AG09309 (cell line): ENCODE data around the gene PIK3C2G.
"Not testable (repeated sequence)": the region's sequence is repeated elsewhere in the genome, so short reads cannot be mapped to it uniquely, and the experiment has no call there.

Experiments
- DNase-seq: peaks from one replicate; pipeline ENCODE4 v3.0.0-alpha.2; 2010; ENCODE audit warnings: low read depth
- H3K4me3 ChIP-seq: 2 replicates; pipeline ENCODE4 v1.5.1; 2011; ENCODE audit warnings: mild to moderate bottlenecking, low read depth, low read length, moderate library complexity; ENCODE audit not compliant: control insufficient read depth
- CTCF ChIP-seq: IDR thresholded peaks from 2 replicates; pipeline ENCODE4 v1.5.1; 2011; ENCODE audit warnings: mild to moderate bottlenecking, low read depth, low read length, inconsistent platforms; ENCODE audit not compliant: insufficient read depth, control insufficient read depth; ENCODE audit errors: missing control alignments

Gene PIK3C2G

GRCh38 chr12:18482601-18483120, 221.3 kb downstream of the PIK3C2G start:
- DNase-seq = no peak

DNA sequence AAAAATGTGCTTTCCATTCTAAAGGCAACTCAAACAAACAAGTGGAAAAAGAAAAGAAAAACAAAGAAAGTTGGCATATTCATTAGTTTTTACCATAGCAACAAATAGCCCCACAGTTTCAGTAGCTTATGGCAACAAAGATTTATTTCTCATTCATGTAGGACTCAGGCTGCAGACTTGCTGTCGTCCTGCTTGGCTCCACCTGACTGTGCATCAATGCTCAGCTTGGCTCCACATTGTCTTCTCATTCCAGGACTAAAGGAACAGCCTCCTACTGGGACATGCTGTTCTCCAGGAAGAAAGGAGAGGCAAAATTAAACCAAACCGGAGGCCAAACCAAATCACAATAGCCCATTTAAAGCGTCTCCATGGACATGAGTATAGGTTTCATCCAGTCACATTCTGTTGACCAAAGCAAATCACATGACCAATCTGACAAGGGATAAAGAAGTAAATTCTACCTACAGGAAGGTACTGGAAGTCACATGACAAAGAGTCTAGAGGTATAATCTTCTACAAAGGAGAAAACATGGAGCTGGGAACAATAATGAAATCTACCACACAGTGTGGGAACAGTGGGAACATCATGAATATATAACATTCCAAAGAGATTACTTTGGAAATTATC, 222.5 kb downstream of the PIK3C2G start:
- TF ChIP-seq CTCF = no peak
- H3K4me3 ChIP-seq = no peak overlapping the region
- DNase-seq = no peak

More at GRCh38 chr12:18482601-18483120, 221.3 kb downstream of the PIK3C2G start:
- TF ChIP-seq CTCF = no peak
- H3K4me3 ChIP-seq = no peak overlapping the region

DNA sequence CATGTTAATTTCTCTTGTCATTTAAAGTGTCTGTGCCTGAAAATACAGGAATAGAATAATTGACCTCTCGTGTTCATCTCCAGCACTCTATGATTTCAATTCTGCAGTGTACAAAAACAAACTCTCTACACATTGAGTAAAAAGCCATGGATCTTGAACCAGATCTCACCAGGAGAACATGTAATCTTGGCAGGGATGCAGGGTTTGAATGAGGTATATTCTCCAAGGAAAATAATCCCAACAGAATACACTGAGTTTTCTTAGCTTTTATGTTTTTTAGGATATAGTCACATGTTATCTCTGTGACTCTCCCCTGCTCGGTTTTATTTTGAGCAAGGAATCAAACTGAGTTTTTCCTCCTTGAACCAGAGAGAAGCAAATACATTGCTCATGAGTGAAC, 224.7 kb downstream of the PIK3C2G start:
- no peak for DNase-seq
- H3K4me3 ChIP-seq = no peak overlapping the region
- TF ChIP-seq CTCF = no peak

- no peak overlapping the region for H3K4me3 ChIP-seq
- TF ChIP-seq CTCF = no peak
- DNase-seq = no peak
Observed at GRCh38 chr12:18487509-18487908, 226.2 kb downstream of the PIK3C2G start.

DNA sequence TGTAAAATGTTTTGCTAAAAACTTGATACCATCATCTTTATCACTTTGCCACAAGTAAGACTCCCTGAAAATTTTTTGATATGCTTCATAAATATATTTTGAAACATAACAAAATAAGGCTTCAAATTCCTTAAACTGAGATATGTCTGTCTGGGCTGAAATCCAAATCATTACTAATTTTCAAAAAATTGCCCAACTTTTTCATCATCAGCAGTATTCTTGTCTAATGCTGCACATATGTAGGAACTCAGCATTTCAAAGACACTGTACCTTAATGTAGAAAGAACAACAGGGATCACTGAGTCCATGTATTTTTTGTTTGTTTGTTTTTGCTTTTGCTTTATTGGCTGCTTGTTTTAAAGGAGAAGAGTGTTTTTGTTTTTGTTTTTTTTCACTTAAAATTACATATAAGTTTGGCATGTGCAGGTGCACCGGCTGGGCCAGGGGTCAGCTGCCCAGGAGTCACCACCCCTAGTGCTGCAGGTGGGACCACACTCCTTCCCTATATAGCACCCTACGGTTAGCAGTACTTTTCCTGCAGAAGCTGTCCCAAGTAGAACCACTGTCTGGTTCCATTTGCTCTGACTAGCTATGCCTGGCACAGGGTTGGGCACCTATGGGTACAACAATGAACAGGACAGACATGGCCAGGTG, 231.2 kb downstream of the PIK3C2G start:
- no peak for DNase-seq
- H3K4me3 ChIP-seq = no peak overlapping the region
- TF ChIP-seq CTCF = no peak

GRCh38 chr12:18496156-18496555, 234.8 kb downstream of the PIK3C2G start:
- no peak for DNase-seq
- H3K4me3 ChIP-seq = no peak overlapping the region
- TF ChIP-seq CTCF = no peak

DNA sequence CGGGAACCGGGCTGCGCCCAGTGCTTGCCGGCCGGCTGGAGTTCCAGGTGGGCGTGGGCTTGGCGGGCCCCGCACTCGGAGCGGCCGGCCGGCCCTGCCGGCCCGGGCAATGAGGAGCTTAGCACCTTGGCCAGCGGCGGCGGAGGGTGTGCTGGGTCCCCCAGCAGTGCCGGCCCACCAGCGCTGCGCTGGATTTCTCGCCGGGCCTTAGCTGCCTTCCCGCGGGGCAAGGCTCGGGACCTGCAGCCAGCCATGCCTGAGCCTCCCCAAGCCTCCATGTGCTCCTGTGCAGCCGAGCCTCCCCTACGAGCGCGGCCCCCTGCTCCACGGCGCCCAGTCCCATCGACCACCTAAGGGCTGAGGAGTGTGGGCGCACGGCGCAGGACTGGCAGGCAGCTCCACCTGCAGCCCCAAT, 238.8 kb downstream of the PIK3C2G start:
- not testable (repeated sequence) for H3K4me3 ChIP-seq, DNase-seq

GRCh38 chr12:18500736-18501135, 239.4 kb downstream of the PIK3C2G start:
- not testable (repeated sequence) for DNase-seq, H3K4me3 ChIP-seq
